Esophagus squamous epithelium (tissue), 5 donors: ENCODE measurements around the gene ATAD2B. TPM values are rescaled to one million over a fixed set of nuclear protein-coding genes. Genes with fewer than 3 reads are reported as not detected.

Source experiments
- DNase-seq: peaks from one replicate; lab custom pipeline; 2025; lab: John Stamatoyannopoulos, UW
- H3K27ac ChIP-seq, 4 donors: fragments of 200-600 bp; sonication (generic); one replicate each; pipeline ENCODE4 v1.5.1; 2016 to 2019; ENCODE audit warnings: mild to moderate bottlenecking in 1 of 4
- H3K27me3 ChIP-seq, 4 donors: fragments of 200-600 bp; sonication (generic); 1 replicate in 3 of 4; 2 replicates in 1 of 4; pipeline versions ENCODE4 v1.5.1 to v1.6.0; 2017 to 2021; ENCODE audit warnings: antibody characterized with exemption in 1 of 4
- H3K36me3 ChIP-seq, 3 donors: fragments of 200-600 bp; sonication (generic); one replicate each; pipeline ENCODE4 v1.5.1; 2016 to 2019
- H3K4me1 ChIP-seq, 3 donors: fragments of 200-600 bp; sonication (generic); one replicate each; pipeline ENCODE4 v1.5.1; 2017 to 2019
- H3K4me3 ChIP-seq, 4 donors: fragments of 200-600 bp; sonication (generic); 1 replicate in 3 of 4; 2 replicates in 1 of 4; pipeline ENCODE4 v1.5.1; 2016 to 2019; ENCODE audit warnings: mild to moderate bottlenecking in 2 of 4, moderate library complexity in 1 of 4
- H3K9me3 ChIP-seq, 3 donors: fragments of 200-600 bp; sonication (generic); one replicate each; pipeline ENCODE4 v1.5.1; 2016 to 2019
- POLR2A ChIP-seq, 4 donors: fragments of 450-650 bp; IDR thresholded peaks; one replicate each; pipeline ENCODE4 v1.6.1; 2017; ENCODE audit warnings: antibody characterized with exemption in 4 of 4, mild to moderate bottlenecking in 4 of 4, moderate library complexity in 3 of 4
- WGBS, 2 donors: methylation state at CpG; one replicate each; pipeline ENCODE4 v1.1.5; 2018; 5-methylcytosine and 5-hydroxymethylcytosine counted together
- intact Hi-C: fragments of 100-400 bp; cut with DNase I; formaldehyde crosslinking; loops from one replicate; pipeline ENCODE4 v1.15.0; 2022
- total RNA-seq, 4 donors: library from RNA; depleted of rRNA; stranded (reverse); fragments of >200 nt; gene quantifications; one replicate each; pipeline ENCODE4 v1.1.0, GENCODE V29; 2016
- TF ChIP-seq, protein P1 (sequence below), 6 experiments: fragments of 450-650 bp in 4 of 6; fragments of 200-600 bp in 2 of 6; sonication (generic) in 2 of 6; IDR thresholded peaks; one replicate each; pipeline ENCODE4 v1.5.1; 2016 to 2019; ENCODE audit warnings: antibody characterized with exemption in 6 of 6, mild to moderate bottlenecking in 4 of 6, moderate library complexity in 4 of 6
- donor health status: DM: yes; HTN: yes; CAD: no.

ATAD2B gene
- total RNA-seq, 4 donors from 2014 or later: 7.4 to 29.2 (median 20.8) TPM

DNA sequence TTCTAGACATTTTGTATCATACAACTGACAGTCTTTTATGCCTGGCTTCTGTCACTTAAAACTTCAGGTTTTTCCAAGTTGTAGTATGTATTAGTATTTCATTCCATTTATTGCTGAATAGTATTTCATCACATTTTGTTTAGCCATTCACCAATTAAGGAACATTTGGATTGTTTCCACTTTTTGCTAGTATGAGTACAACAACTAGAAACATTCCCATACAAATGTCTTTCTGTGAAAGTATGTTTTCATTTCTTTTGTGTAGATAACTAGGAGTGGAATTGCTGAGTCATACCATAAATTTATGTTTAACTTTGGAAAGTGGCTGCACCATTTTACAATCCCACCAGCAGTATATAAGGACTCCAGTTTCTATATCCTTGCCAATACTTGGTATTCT lies 135.9 kb downstream of the ATAD2B start:
- peaks cover 3 to 8% (median 6%) of the 10 kb centered on the region in 3 donors for H3K4me1 ChIP-seq
- H3K27me3 ChIP-seq: no peaks in the 10 kb centered on the region
- intact Hi-C loops: no loop called here
- no peak for DNase-seq
- H3K27ac ChIP-seq: no peak overlapping the region
- H3K9me3 ChIP-seq: no peaks in the 10 kb centered on the region
- H3K4me3 ChIP-seq: no peak overlapping the region
- no peak for TF ChIP-seq POLR2A (IDR thresholded peaks at IDR 0.05)
- TF ChIP-seq, protein P1, sequence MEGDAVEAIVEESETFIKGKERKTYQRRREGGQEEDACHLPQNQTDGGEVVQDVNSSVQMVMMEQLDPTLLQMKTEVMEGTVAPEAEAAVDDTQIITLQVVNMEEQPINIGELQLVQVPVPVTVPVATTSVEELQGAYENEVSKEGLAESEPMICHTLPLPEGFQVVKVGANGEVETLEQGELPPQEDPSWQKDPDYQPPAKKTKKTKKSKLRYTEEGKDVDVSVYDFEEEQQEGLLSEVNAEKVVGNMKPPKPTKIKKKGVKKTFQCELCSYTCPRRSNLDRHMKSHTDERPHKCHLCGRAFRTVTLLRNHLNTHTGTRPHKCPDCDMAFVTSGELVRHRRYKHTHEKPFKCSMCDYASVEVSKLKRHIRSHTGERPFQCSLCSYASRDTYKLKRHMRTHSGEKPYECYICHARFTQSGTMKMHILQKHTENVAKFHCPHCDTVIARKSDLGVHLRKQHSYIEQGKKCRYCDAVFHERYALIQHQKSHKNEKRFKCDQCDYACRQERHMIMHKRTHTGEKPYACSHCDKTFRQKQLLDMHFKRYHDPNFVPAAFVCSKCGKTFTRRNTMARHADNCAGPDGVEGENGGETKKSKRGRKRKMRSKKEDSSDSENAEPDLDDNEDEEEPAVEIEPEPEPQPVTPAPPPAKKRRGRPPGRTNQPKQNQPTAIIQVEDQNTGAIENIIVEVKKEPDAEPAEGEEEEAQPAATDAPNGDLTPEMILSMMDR (IDR thresholded peaks at IDR 0.05): no peak
- H3K36me3 ChIP-seq: peaks cover 0 to 34% (median 4%) of the 10 kb centered on the region in 3 donors

DNA sequence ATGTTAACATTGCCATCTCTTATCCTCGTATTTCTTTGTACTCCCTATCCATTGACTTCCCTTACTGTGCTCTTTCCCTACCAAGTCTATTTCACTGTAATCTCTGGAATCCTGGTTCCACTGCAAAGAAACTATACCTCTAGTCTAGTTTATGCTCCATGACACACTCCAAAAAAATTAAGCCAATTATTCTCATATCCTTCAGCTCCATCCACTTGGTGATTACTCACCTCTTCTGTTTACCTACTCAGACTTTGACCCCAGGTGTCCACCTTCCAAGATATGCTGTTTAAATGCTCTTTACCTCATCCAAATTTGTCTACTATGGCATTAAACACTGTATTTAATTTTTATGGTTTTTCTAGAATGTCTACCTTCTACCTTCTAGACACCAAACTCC lies 137.9 kb downstream of the ATAD2B start:
- intact Hi-C loops: no loop called here
- peaks cover 3 to 8% (median 6%) of the 10 kb centered on the region in 3 donors for H3K4me1 ChIP-seq
- TF ChIP-seq, protein P1 (IDR thresholded peaks at IDR 0.05): no peak
- no peak for TF ChIP-seq POLR2A (IDR thresholded peaks at IDR 0.05)
- H3K9me3 ChIP-seq: no peaks in the 10 kb centered on the region
- H3K27ac ChIP-seq: no peak overlapping the region
- 89 to 90% methylated on average over 1 of the region's 1 CpG for WGBS, 2 donors
- H3K4me3 ChIP-seq: no peak overlapping the region
- H3K27me3 ChIP-seq: no peaks in the 10 kb centered on the region
- peaks cover 0 to 40% (median 8%) of the 10 kb centered on the region in 3 donors for H3K36me3 ChIP-seq
- no peak for DNase-seq

DNA sequence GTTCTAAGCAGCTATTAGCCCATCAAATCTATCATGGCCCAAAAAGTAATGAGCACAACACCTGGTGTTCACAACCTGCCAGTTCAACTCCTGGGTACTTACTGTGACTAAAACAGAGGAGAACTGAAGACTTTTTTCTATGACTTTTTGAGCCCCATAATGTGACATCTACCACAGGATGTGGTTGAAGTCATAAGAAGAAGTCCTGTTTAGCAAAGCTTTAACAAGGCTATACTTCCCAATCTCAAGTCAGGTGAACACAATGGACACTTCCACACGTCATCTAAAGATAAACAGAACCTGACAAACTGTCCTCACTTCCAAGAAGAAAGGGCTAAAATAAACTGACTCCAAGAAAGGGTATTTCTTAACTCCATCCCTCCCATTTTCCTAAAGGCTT lies 138.8 kb downstream of the ATAD2B start:
- Histone ChIP-seq H3K4me1 (peaks cover 3 to 8% (median 6%) of the 10 kb centered on the region in 3 donors), H3K27me3 (no peaks in the 10 kb centered on the region), H3K4me3 (no peak overlapping the region), H3K9me3 (no peaks in the 10 kb centered on the region), H3K27ac (no peak overlapping the region), H3K36me3 (peaks cover 0 to 40% (median 8%) of the 10 kb centered on the region in 3 donors)
- no peak for DNase-seq
- intact Hi-C loops: no loop called here
- 54 to 71% methylated on average over 1 of the region's 1 CpG for WGBS, 2 donors
- TF ChIP-seq, protein P1 (IDR thresholded peaks at IDR 0.05): no peak
- TF ChIP-seq POLR2A (IDR thresholded peaks at IDR 0.05): no peak

DNA sequence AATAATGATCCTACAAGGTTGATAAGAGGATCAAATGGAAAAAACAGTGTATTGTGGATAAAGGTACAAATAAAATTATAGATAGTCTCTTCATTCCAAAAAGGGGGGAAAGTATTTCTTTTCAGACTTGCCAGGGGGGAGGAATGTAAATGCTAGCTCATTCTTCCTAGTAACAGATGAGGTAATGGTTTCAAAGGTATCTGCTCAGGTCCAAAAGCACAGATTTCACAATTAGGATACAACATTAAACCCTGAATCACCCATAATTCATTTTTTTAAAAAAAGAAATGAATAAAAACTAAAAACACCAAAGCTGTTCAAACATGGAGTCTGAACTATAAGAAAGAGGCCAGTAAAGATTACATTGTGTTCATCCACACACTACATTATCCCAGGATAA lies 142.0 kb downstream of the ATAD2B start:
- DNase-seq: no peak
- Histone ChIP-seq H3K27ac (no peak overlapping the region), H3K9me3 (no peaks in the 10 kb centered on the region), H3K36me3 (peaks cover 0 to 69% (median 8%) of the 10 kb centered on the region in 3 donors), H3K4me1 (no peaks in the 10 kb centered on the region), H3K4me3 (no peak overlapping the region), H3K27me3 (no peaks in the 10 kb centered on the region)
- TF ChIP-seq, protein P1 (IDR thresholded peaks at IDR 0.05): no peak
- TF ChIP-seq POLR2A (IDR thresholded peaks at IDR 0.05): no peak
- intact Hi-C loops: no loop called here

DNA sequence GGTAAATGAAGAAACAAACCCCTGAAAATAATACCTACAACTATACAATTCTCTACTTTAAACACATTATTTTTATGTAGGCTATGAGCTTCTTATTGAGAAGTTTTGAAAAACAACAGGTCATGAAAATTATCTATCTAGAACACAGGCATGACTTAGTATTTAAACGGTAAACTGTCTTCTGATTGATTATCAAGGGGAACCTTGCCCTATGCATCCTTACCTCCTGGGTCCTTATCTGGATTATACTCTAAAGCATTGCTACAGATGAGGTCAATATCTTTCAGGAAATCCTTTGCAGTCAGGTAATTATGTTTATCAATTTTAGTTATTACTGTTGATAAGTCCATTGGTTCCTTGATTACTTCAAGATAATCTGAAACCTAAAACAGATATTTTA lies 144.3 kb downstream of the ATAD2B start:
- 54 to 85% methylated on average over 1 of the region's 1 CpG for WGBS, 2 donors
- H3K36me3 ChIP-seq: peaks cover 0 to 80% (median 8%) of the 10 kb centered on the region in 3 donors
- intact Hi-C loops: no loop called here

More for the DNA sequence above, 144.3 kb downstream of the ATAD2B start:
- DNase-seq: no peak
- Histone ChIP-seq H3K27ac (no peak overlapping the region), H3K27me3 (no peaks in the 10 kb centered on the region), H3K4me3 (no peak overlapping the region), H3K4me1 (no peaks in the 10 kb centered on the region), H3K9me3 (no peaks in the 10 kb centered on the region)
- no peak for TF ChIP-seq POLR2A (IDR thresholded peaks at IDR 0.05)
- TF ChIP-seq, protein P1 (IDR thresholded peaks at IDR 0.05): no peak
